Prostate gland (tissue), 2 donors: ENCODE measurements around the gene GUCY1A1.

Experiments
- CTCF ChIP-seq, 4 experiments: fragments of 200-600 bp in 2 of 4; fragments of 450-650 bp in 2 of 4; sonication (generic) in 2 of 4; IDR thresholded peaks; 1 replicate in 3 of 4; 2 replicates in 1 of 4; pipeline ENCODE4 v1.5.1; 2016 to 2019; ENCODE audit warnings: antibody characterized with exemption in 4 of 4, mild to moderate bottlenecking in 2 of 4, moderate library complexity in 2 of 4
- POLR2A ChIP-seq: fragments of 450-650 bp; IDR thresholded peaks from one replicate; pipeline ENCODE4 v1.6.1; 2016; ENCODE audit warnings: antibody characterized with exemption, mild to moderate bottlenecking
- POLR2AphosphoS5 ChIP-seq: sonication (generic); formaldehyde crosslinking; IDR thresholded peaks from one replicate; pipeline ENCODE4 v1.6.1; 2017; ENCODE audit warnings: antibody characterized with exemption

GRCh38 chr4:155673453-155673979 lies 6.9 kb downstream of the GUCY1A1 start:
- TF ChIP-seq CTCF (IDR thresholded peaks at IDR 0.05) (no peak), POLR2AphosphoS5 (no peak), POLR2A (no peak)
